CD4-positive, alpha-beta T cell treated with Interleukin-15 for 1 hour (primary cell): Measurements from ENCODE around the gene DDN.

ENCODE experiments used
- DNase-seq: peaks from one replicate; pipeline ENCODE4 v3.0.0-alpha.2; 2020

The DDN gene

DNA sequence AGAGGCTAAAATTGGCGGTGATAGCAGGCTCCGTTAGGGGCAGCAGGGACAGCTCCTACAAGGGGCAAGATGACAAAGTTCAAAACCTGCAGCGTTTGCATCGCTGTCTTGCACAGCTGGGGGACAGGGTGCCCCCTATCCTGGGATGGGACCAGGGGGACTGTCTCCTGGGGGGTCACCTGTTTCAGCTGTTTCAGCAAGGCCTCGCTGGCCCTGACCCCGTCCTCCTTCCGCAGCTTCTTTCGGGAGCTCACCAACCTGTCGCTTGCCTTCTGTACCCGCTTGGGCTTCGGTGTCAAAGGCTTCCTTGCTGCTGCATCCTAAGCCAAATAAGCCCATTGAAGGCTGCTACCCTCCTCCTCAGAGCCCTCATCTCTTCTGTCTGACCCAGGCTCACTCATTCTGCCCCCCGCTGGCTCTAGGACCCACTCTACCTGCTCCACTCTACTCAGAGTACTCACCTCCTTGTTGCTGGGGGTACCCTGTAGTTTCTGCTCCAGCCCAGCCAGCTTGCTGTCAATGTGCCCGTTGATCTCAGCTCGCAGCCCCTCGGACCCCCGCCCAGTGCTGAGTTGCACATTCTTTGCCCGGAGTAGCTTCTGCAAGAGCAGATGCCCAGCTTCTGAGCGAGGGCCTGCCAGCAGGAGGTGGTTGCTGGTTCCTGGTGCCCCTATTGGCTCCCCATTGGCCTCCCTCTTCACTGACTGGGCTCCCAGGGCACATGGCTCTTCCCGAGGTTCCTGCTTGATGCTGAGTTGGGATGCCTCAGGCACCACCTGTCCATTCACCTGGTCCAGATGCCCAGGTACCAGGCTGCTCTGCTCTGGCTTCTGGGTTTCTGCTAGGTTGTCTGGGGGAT is 31.8 kb upstream of the DDN start:
- DNase-seq = no peak

- DNase-seq = no peak
These were observed 30.9 kb upstream of the DDN start for GRCh38 chr12:49030119-49030518.

DNA sequence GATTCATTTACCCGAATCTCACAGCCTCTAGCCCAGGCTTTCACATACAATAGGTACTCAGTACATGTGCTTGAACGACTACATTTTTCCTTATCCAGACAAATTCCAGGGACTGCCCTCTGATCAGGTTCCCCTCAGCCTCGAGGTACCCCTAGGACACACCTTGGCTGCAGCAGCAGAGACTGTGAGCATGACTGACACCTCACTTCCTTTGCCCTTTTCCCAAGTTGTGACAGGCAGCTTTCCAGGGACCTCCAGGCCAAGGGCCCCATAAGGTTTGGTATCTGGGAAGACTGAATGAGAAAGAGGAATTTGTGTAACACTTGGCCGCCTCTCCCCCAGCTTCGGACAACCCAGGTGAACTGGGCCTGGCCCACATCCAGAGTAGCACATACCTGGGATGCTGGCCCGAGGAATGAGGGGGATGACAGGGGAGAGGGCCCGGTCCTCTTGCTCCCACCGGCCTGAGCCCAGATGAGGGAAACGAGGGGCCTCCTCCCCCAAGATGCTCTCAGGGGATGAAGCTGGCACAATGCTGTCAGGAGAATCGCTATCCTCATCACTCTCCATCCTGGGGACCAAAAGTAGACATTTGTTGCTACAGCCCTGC is 29.6 kb upstream of the DDN start:
- DNase-seq = no peak

DNA sequence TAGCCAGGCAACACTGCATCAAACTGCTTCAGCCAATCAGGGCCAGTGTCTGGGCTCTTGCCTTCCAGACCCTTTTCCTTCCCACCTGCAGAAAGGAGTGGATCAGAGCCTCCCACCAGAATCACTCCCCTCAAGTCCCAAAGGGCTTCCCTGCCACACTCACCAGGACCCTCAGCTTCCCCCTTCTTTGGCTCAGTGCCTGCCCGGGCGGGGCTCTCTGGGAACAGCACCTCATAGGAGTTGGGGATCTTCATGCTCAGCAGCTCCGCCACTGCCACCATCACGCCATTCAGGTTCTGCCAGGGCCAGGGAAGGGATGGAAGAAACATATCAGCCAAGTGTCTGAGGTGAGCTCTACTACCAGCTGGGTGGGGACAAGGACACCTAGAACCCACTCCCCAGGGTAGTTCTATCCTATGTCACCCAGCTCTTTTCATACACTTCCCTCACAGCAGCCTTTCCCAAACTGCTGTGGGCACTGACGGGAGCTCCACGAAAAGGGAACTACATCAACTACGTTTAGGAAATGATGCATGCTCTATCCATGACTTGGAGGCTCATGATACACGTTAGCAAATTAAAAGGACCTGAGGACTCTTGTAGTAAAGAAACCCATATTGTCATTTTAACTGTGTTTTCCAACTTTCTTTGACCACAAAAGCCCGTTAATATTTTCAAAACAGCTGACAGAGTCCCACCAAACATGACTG is 28.8 kb upstream of the DDN start:
- no peak for DNase-seq

- DNase-seq = no peak
These were observed 27.7 kb upstream of the DDN start for GRCh38 chr12:49026678-49027480.

DNA sequence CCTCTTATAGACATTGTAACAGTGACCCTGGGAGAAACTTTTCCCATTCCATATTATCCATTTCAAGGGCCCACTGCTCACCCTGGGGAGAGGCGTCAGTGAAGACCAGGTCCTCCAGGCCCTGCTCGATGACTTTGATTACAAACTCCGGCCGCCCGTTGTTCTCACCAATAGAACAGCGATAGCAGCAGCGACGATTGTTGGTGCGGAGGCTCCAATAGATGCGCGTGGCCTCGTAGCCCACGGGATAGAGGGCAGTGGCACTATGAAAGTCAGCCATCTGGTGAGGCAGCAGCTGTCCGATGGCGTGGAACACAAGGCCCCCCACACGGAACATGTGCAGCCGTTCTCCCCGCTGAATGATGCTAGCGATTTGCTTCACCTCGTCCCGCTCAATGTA is 26.9 kb upstream of the DDN start:
- DNase-seq = no peak

- DNase-seq = no peak
These were observed 26.3 kb upstream of the DDN start for GRCh38 chr12:49025463-49025862.

GRCh38 chr12:49024543-49024942 is 25.4 kb upstream of the DDN start:
- no peak for DNase-seq

GRCh38 chr12:49023812-49024211 is 24.6 kb upstream of the DDN start:
- no peak for DNase-seq

- no peak for DNase-seq
These were observed 23.5 kb upstream of the DDN start for GRCh38 chr12:49022558-49023178.

DNA sequence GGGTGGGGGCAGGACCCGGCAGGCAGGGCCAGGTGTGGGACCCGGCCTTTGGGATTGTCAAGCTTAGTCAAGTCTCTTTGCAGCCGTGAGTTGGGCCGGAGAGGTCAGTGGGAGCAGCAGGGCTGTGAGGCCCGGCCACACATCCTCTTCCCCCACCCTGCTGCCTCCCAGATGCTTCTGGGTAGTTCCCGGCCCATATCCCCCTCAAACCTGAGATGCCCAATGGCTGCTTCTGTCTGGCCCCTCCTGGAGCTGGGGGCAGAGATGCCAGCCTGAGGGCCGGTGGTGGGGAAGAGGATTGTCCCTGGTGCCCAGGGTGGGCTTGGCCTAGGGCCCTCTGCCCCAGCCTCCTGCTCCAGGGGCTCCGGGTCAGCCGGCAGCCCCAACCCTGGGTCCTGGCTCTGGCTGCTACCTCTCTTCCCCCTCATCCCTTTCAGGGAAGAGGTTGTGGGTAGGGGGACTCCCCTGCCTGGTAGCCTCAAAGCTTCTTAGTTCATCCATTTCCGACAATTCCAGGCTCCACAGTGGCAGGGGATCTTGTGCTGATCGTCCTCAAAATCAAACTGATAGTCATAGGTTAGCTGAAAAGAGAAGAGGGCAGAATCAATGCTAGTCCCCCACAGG is 22.2 kb upstream of the DDN start:
- DNase-seq = no peak

- DNase-seq = no peak
These were observed 21.3 kb upstream of the DDN start for GRCh38 chr12:49020441-49020840.

DNA sequence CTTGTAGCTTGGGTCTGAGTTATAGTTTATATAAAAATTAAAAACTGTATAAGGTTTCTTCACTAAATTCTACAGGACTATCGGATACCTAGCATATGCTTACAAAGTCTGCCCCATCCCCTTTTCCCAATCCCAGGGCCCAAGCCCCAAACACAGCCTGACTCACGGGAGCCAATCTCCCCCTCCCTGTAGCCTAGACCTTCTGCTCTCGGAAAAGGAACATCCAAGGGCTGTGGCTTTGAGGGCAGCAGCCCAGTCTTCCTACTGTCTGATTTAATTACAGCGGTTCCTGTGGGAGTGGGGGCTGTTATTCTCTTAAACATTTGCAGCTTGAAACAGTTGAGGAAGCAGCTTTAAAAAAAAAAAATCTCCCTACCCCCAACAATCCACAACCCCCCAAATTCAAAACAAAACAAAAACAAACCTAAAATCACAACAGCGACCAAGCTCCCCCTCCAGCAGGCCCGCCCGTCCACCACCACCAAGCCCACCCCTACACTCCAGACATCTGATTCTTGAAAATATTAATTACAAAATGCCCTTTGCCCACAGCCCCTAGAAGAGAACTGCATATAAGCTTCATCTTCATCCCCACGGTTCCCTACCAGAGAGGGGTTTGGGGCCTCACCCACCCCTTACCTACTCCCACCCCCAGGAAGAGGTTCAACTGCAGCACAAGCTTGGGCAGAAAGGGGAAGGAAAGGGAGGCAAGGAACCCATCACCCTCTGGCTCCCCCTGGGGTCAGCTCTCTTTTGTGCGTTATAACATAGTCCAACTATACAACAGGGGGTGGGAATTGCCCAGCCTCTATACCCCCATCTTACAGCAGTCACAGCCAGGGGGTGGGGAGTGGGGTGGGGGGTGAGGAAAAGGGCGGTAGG is 20.5 kb upstream of the DDN start:
- peak; percentile 71 for DNase-seq

DNA sequence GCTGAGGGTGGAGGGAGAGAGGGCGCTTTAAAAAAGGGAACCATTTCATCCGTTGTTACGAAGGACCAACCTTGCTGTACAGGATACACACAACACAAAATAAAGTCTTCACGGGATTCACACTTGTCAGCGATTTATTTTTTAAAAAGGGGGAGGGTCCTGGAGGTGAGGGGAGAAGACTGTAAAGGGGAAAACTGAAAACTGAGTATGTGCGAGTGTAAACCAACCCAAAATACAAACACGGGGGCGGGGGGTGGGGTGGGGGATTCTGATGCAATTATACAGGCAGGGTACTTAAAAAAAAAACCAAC is 19.9 kb upstream of the DDN start:
- no peak for DNase-seq

DNA sequence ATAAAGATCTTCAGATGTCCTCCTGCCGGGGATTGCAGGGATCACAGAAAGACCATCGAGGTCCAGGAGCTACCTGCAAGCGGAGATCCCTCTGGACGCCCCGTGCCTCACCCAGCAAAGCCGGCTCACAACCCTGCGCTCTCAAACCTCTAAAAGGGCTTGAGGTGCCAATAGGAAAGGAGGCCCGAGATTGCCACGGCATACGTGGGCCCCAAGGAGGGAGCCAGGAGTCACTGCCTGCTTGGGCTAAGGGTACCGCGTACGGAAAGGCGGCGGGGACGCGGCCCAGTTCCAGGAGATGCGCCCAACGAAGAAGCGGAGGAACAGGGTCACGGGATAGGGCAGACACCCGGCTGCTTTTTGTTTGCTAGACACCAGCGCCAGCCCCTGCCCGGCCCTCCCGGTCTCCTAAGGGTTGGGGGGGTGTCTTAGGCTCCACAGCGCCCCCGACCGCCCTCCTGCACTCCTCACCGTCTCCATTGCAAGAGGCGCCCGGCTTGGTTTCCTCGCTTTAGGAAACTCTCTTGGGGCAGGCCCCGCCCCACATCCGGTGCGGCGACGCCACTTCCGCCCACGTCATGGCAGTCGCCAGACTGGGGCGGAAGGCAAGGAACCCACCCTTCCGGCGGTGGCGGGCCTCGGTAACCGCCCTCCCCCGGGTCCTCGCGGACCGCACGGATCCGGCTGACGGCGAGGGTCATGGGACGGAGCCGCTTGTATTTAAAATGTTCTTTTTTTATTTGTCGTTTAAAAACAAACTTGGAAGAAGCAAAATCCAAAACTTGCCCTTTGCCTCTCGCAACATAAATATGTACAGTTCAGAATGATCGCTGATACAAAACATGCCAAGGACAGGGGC is 19.3 kb upstream of the DDN start, which contains the start of gene PRKAG1:
Gene PRKAG1, minus strand, starts transcription at position 516 of the 859 bp plus-strand sequence. Its CDS starts 36 bp downstream, at position 480.
- peak; percentile 98 for DNase-seq

DNA sequence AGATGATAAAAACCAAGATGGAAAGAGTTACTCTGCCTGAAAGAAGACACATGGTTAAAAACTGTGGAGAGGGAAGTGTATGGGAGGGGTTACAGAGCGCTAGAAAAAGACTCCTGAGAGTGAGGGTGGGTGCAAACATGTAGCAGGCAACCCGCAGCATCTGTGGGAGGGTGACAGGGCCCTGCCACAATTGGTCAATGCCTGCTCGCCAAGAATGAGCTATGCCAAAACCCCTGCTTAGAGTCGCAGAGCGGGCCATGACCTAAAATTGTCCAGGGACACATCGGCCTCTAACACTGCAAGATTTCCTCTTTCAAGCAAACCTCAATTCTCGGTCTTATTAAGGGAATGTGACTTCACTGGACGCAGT is 18.7 kb upstream of the DDN start:
- peak; percentile 43 for DNase-seq

- no peak for DNase-seq
These were observed 16.0 kb upstream of the DDN start for GRCh38 chr12:49015196-49015595.

DNA sequence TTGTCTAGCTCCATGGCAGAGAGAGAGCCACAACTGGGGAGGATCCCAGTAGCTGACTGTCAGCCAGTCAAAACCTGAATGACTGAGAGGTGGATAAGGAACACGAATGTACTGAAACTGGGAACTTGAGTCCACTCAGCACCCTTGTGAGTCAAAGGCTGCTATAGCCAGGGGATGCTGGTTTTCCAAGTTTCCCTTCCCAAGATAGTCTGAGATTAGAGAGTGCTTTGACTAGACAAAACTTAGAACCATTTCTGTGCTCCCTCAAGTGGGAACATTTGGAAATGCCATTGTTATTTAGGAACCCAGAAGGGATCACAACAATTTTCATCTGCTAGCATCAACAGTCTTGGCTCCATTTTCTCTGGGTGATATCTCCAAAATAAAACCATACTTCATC is 15.4 kb upstream of the DDN start:
- DNase-seq = no peak

DNA sequence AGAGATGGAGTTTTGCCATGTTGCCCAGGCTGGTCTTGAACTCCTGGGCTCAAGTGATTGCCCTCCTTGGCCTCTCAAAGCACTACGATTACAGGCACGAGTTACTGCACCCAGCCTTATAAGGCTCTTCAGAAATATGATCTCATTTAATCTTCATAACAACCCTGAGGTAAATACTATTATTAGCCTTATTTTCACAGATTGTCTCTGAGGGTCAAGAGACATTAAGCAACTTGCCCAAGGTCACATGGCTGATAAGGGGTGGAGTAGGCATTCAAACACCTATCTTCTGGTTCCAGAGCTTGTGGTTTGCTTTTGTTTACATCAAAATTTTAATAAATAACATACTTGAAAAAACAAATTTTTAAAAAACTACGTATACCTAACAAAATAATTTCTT is 14.3 kb upstream of the DDN start:
- DNase-seq = no peak

GRCh38 chr12:49012739-49013138 is 13.6 kb upstream of the DDN start:
- DNase-seq = no peak
